ENCODE results near the gene SHANK1. TPM values are rescaled to one million over a fixed set of nuclear protein-coding genes. Genes with fewer than 3 reads are reported as not detected.
A peak's percentile ranks its signal among the peaks of the same experiment; 100 is the strongest.

Gene SHANK1
- polyA plus RNA-seq, 3 donors: not detected

DNA sequence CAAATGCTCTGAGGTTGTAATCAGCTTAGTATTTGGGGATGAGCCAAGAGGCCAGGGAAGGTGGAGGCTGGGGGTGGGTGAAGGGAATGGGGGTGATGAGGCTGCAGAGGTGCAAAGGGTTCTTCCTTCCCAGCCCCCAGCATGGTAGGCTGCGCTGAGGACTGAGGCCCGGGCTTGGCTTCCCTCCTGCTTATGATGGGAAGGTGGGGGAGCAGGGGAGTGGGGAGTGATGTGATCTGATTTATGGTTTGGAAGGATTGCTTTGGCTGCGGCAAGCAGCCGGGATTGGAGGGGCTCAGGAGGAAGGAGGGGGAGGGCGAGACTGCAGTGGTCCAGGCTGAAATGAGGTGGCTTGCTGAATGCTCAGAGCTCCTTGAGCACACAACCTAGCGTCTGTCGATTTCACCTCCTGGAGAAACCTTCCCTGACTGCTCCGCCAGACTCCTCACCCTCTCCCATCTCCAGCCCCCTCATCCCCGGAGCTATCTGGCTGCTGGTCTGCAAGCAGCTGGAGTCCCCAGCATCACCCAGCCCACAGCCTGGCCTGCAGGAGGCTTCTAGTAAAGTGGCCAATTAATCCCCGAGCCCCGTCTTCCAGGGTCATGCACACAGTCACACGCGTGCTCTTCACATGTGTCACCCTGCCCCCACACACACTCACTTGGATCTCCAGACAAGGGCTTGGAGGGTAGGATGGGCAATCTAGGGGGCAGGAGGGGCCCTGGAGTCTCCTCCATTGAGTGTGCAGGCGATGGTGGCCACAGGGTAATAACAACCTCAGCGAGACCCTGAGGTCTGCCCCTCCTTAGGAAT is 2.8 kb upstream of the SHANK1 start:
- H3K36me3 ChIP-seq (replicated peaks in 1 of 2; ENCODE audit: control insufficient read depth in 1 of 2, insufficient read depth in 2 of 2, low read length in 2 of 2): no peaks in the 10 kb centered on the region
- no peak overlapping the region for H3K9ac ChIP-seq (ENCODE audit: insufficient read depth, low read length, poor library complexity, severe bottlenecking)
- H3K79me2 ChIP-seq (ENCODE audit: insufficient read depth, low read length): peaks cover 10% of the 10 kb centered on the region
- Mint-ChIP-seq H3K36me3 (peaks cover 0 to 8% of the 10 kb centered on the region in 2 donors), H3K27me3 (ENCODE audit: low read depth in 3 of 3) (peaks cover 50 to 84% (median 73%) of the 10 kb centered on the region in 3 donors), H3K9me3 (peaks cover 0 to 22% (median 14%) of the 10 kb centered on the region in 7 donors), H3K4me3 (peak overlapping the region; percentile 85 to 96), H3K27ac (no peak overlapping the region), H3K4me1 (peaks cover 48% of the 10 kb centered on the region)
- H3K9me3 ChIP-seq (replicated peaks in 1 of 2; ENCODE audit: control insufficient read depth in 1 of 2, insufficient read depth in 1 of 2, low read length in 2 of 2): no peaks in the 10 kb centered on the region
- H2AFZ ChIP-seq (ENCODE audit: insufficient read depth, low read depth, low read length, poor library complexity, severe bottlenecking): peak overlapping the region; percentile 55
- H3K27me3 ChIP-seq (ENCODE audit: control insufficient read depth in 2 of 2, insufficient read depth in 2 of 2, low read length in 2 of 2): peaks cover 5 to 50% of the 10 kb centered on the region in 2 donors
- no peak for DNase-seq
- no peak overlapping the region for H3K27ac ChIP-seq (ENCODE audit: low read depth in 1 of 2, low read length in 2 of 2)
- intact Hi-C loops (cut with micrococcal nuclease): loop anchor here in 1 of 2 donors (5.0 kb wide), 1 partner anchor 60 kb away; no protein-coding TSS in a partner anchor
- H3K4me2 ChIP-seq (replicated peaks; ENCODE audit: extremely low read depth, low read length, poor library complexity, severe bottlenecking): peak overlapping the region; percentile 85
- peaks cover 33 to 49% of the 10 kb centered on the region in 2 donors for H3K4me1 ChIP-seq (ENCODE audit: control insufficient read depth in 1 of 2, insufficient read depth in 2 of 2, low read length in 2 of 2)
- 56% methylated on average over 9 of the region's 15 CpGs for WGBS (ENCODE audit: insufficient coverage)
- no peaks in the 10 kb centered on the region for H4K20me1 ChIP-seq (ENCODE audit: insufficient read depth, low read length)
- H3K4me3 ChIP-seq (replicated peaks in 1 of 3; ENCODE audit: low read depth in 2 of 3, low read length in 3 of 3): peak overlapping the region in 1 of 3 experiments; percentile 78
- TF ChIP-seq, protein P1, sequence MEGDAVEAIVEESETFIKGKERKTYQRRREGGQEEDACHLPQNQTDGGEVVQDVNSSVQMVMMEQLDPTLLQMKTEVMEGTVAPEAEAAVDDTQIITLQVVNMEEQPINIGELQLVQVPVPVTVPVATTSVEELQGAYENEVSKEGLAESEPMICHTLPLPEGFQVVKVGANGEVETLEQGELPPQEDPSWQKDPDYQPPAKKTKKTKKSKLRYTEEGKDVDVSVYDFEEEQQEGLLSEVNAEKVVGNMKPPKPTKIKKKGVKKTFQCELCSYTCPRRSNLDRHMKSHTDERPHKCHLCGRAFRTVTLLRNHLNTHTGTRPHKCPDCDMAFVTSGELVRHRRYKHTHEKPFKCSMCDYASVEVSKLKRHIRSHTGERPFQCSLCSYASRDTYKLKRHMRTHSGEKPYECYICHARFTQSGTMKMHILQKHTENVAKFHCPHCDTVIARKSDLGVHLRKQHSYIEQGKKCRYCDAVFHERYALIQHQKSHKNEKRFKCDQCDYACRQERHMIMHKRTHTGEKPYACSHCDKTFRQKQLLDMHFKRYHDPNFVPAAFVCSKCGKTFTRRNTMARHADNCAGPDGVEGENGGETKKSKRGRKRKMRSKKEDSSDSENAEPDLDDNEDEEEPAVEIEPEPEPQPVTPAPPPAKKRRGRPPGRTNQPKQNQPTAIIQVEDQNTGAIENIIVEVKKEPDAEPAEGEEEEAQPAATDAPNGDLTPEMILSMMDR (IDR thresholded peaks at IDR 0.05): no peak

DNA sequence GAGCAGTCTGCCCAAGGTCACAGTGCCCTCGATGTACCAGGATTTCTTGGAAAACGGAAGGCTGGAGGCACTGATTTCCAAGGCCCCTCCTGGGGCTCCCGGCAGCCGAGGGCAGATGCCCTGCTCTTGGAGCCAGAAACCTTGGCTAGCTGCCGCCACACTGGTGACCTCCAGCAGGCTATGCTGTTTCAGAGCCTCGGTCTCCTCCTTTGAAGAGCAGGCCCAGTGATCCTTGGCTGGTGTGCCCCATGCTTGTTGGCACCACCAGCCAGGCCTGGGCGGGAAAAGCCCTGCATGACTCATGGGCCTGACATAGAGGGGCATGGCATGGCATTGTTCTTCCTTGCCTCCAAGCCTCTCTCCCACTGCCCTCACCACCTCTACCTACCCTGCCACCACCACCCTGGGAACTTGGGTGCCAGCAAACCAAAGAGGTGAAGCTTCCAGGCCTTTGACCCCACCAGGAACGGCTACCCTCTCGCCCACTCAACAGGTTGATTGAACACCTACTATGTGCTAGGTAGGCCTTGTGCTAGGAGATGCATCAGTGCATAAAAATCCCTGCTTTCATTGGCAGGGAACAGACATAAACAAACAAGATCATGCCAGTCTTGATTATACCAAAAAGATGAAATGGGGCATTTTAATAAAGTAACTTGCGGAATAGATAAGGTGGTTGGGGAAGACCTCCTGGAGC is 2.0 kb upstream of the SHANK1 start:
- Histone ChIP-seq H3K9ac (ENCODE audit: insufficient read depth, low read length, poor library complexity, severe bottlenecking) (no peak overlapping the region), H3K27me3 (ENCODE audit: control insufficient read depth in 2 of 2, insufficient read depth in 2 of 2, low read length in 2 of 2) (peaks cover 5 to 58% of the 10 kb centered on the region in 2 donors), H3K4me1 (ENCODE audit: control insufficient read depth in 1 of 2, insufficient read depth in 2 of 2, low read length in 2 of 2) (peaks cover 33 to 49% of the 10 kb centered on the region in 2 donors), H4K20me1 (ENCODE audit: insufficient read depth, low read length) (no peaks in the 10 kb centered on the region), H3K4me2 (replicated peaks; ENCODE audit: extremely low read depth, low read length, poor library complexity, severe bottlenecking) (no peak overlapping the region), H3K27ac (ENCODE audit: low read depth in 1 of 2, low read length in 2 of 2) (no peak overlapping the region), H3K79me2 (ENCODE audit: insufficient read depth, low read length) (peaks cover 10% of the 10 kb centered on the region), H3K36me3 (replicated peaks in 1 of 2; ENCODE audit: control insufficient read depth in 1 of 2, insufficient read depth in 2 of 2, low read length in 2 of 2) (no peaks in the 10 kb centered on the region), H2AFZ (ENCODE audit: insufficient read depth, low read depth, low read length, poor library complexity, severe bottlenecking) (no peak overlapping the region), H3K4me3 (replicated peaks in 1 of 3; ENCODE audit: low read depth in 2 of 3, low read length in 3 of 3) (no peak overlapping the region), H3K9me3 (replicated peaks in 1 of 2; ENCODE audit: control insufficient read depth in 1 of 2, insufficient read depth in 1 of 2, low read length in 2 of 2) (no peaks in the 10 kb centered on the region)
- intact Hi-C loops (cut with micrococcal nuclease): loop anchor here in 1 of 2 donors (5.0 kb wide), 1 partner anchor 61 kb away; no protein-coding TSS in a partner anchor
- no peak overlapping the region for H3K27ac Mint-ChIP-seq
- WGBS (ENCODE audit: insufficient coverage): 89% methylated on average over 8 of the region's 10 CpGs
- peaks cover 0 to 23% (median 14%) of the 10 kb centered on the region in 7 donors for H3K9me3 Mint-ChIP-seq
- peaks cover 53 to 86% (median 72%) of the 10 kb centered on the region in 3 donors for H3K27me3 Mint-ChIP-seq (ENCODE audit: low read depth in 3 of 3)
- no peak for DNase-seq
- no peak overlapping the region for H3K4me3 Mint-ChIP-seq
- H3K4me1 Mint-ChIP-seq: peaks cover 45% of the 10 kb centered on the region
- H3K36me3 Mint-ChIP-seq: peaks cover 0 to 5% of the 10 kb centered on the region in 2 donors
- TF ChIP-seq, protein P1 (IDR thresholded peaks at IDR 0.05): no peak
